Testis (tissue), 3 donors: ENCODE data around the gene MAFB. TPM values are rescaled to one million over a fixed set of nuclear protein-coding genes. Genes with fewer than 3 reads are reported as not detected.

ENCODE experiments used
- DNase-seq: peaks from one replicate; pipeline ENCODE4 v3.0.0-alpha.2; 2019
- H3K27ac ChIP-seq, 2 donors: fragments of 200-600 bp; sonication (generic); one replicate each; pipeline ENCODE4 v1.5.1; 2019
- H3K27me3 ChIP-seq: fragments of 200-600 bp; sonication (generic); one replicate; pipeline ENCODE4 v1.5.1; 2019
- H3K36me3 ChIP-seq: fragments of 200-600 bp; sonication (generic); one replicate; pipeline ENCODE4 v1.5.1; 2017; ENCODE audit warnings: low read depth; ENCODE audit errors: missing control alignments
- H3K4me1 ChIP-seq: fragments of 200-600 bp; sonication (generic); one replicate; pipeline ENCODE4 v1.5.1; 2019
- H3K4me3 ChIP-seq, 2 donors: fragments of 200-600 bp; sonication (generic); one replicate each; pipeline ENCODE4 v1.5.1; 2017 to 2019
- H3K9me3 ChIP-seq: fragments of 200-600 bp; sonication (generic); one replicate; pipeline ENCODE4 v1.5.1; 2017
- CTCF ChIP-seq, 3 experiments: fragments of 450-650 bp in 2 of 3; fragments of 200-600 bp in 1 of 3; sonication (generic) in 1 of 3; IDR thresholded peaks; one replicate each; pipeline ENCODE4 v1.5.1; 2016 to 2019; ENCODE audit warnings: antibody characterized with exemption in 3 of 3, mild to moderate bottlenecking in 2 of 3, moderate library complexity in 1 of 3
- POLR2A ChIP-seq: fragments of 450-650 bp; IDR thresholded peaks from one replicate; pipeline ENCODE4 v1.6.1; 2017; ENCODE audit warnings: antibody characterized with exemption, mild to moderate bottlenecking, moderate library complexity
- WGBS, 2 donors: methylation state at CpG; one replicate each; pipeline ENCODE4 v1.1.5; 2018; 5-methylcytosine and 5-hydroxymethylcytosine counted together
- intact Hi-C: fragments of 100-400 bp; cut with DNase I; formaldehyde crosslinking; loops from one replicate; pipeline ENCODE4 v1.15.1; 2023; ENCODE audit warnings: low total_unique reads
- polyA plus RNA-seq: library from polyadenylated mRNA; stranded (reverse); fragments of 350-450 nt; fragmentation: Illumina TruSeq; extraction: RNeasy Lipid Tissue Mini Kit (QIAGEN cat#74804); gene quantifications from one replicate; pipeline ENCODE4 v1.2.3, GENCODE V29; 2014; ENCODE audit warnings: low read depth, low replicate concordance; ENCODE audit not compliant: insufficient read depth
- total RNA-seq, 2 donors: library from RNA; depleted of rRNA; stranded (reverse); fragments of >200 nt; gene quantifications; one replicate each; pipeline ENCODE4 v1.2.3, GENCODE V29; 2016

MAFB gene
- total and polyA plus RNA-seq, 3 donors from 2014 or later = 9.3 to 17.7 (median 11.6) TPM

GRCh38 chr20:40655451-40655850 is 33.6 kb downstream of the MAFB start:
- TF ChIP-seq CTCF (IDR thresholded peaks at IDR 0.05) (no peak), POLR2A (no peak)
- Histone ChIP-seq H3K4me3 (no peak overlapping the region), H3K4me1 (peaks cover 7% of the 10 kb centered on the region), H3K36me3 (no peaks in the 10 kb centered on the region), H3K27ac (peak overlapping the region in 1 of 2 donors; percentile 22), H3K9me3 (no peaks in the 10 kb centered on the region), H3K27me3 (no peaks in the 10 kb centered on the region)
- no peak for DNase-seq
- intact Hi-C loops = no loop called here
- 91 to 92% methylated on average over 5 to 6 of the region's 6 CpGs for WGBS, 2 donors

DNA sequence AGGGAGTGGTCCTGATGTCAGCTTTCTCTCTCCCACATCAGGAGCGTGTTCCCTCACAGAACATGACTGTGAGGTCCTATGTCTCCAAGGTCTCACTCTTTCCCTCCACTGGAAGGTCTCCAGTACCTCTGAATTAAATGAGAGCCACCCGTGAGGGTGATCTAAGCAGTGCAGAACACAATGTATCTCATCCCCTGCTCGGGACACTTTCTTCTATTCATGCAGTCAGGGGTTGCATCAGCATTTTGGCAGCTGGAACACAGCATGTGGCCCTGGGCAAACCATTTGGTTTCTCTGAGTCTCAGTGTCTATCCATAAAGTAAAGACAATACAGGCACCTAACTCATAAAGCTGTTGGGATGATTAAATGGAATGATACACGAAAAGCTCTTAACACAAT is 34.2 kb downstream of the MAFB start:
- H3K27ac ChIP-seq = peak overlapping the region in 1 of 2 donors; percentile 58
- no peaks in the 10 kb centered on the region for H3K36me3 ChIP-seq
- intact Hi-C loops = no loop called here
- TF ChIP-seq CTCF (IDR thresholded peaks at IDR 0.05) (no peak), POLR2A (no peak)
- H3K4me3 ChIP-seq = no peak overlapping the region
- no peaks in the 10 kb centered on the region for H3K9me3 ChIP-seq
- WGBS, 2 donors = 45 to 52% methylated on average over 4 of the region's 4 CpGs
- no peaks in the 10 kb centered on the region for H3K27me3 ChIP-seq
- peaks cover 7% of the 10 kb centered on the region for H3K4me1 ChIP-seq
- DNase-seq = peak; percentile 78

DNA sequence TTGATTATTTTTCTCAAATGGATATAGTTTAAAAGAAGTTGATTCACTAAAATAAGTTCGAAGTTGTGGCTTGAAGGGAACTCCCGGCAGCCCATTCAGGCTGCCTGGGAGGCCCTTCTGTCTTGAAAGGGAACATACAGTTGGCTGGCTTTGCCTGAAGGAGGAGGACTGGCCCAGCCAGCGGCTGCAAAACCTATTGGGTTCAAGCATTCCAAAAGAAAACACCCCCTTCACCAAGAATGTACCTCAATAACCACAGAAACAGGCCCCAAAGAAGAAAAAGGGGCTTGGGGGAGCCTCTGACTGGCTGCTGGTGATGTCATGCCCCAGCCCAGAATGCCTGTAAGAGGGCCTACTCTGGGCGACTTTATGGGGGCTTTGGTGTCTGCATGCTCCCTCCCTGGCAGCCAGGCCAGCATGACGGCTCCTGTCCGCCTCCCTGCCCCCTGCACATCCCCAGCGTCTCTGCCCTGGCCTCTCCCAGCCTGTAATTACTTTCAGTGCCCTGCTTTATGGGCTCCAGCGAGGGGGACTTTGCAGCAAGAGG is 36.5 kb downstream of the MAFB start:
- intact Hi-C loops = no loop called here
- Histone ChIP-seq H3K4me1 (peaks cover 15% of the 10 kb centered on the region), H3K27ac (no peak overlapping the region), H3K9me3 (no peaks in the 10 kb centered on the region), H3K36me3 (no peaks in the 10 kb centered on the region), H3K27me3 (no peaks in the 10 kb centered on the region), H3K4me3 (no peak overlapping the region)
- WGBS, 2 donors = 75 to 79% methylated on average over 5 to 8 of the region's 8 CpGs
- TF ChIP-seq POLR2A (no peak), CTCF (IDR thresholded peaks at IDR 0.05) (no peak)
- no peak for DNase-seq

- WGBS, 2 donors = 81 to 83% methylated on average over 2 of the region's 2 CpGs
These were observed 37.9 kb downstream of the MAFB start for GRCh38 chr20:40651151-40651550.

More at GRCh38 chr20:40651151-40651550, 37.9 kb downstream of the MAFB start:
- TF ChIP-seq POLR2A = no peak
- no peak for TF ChIP-seq CTCF (IDR thresholded peaks at IDR 0.05)
- H3K4me3 ChIP-seq = no peak overlapping the region
- intact Hi-C loops = no loop called here
- H3K4me1 ChIP-seq = peaks cover 15% of the 10 kb centered on the region
- no peaks in the 10 kb centered on the region for H3K27me3 ChIP-seq
- H3K9me3 ChIP-seq = no peaks in the 10 kb centered on the region
- H3K36me3 ChIP-seq = no peaks in the 10 kb centered on the region
- no peak overlapping the region for H3K27ac ChIP-seq
- no peak for DNase-seq
